22Rv1 (cell line): ENCODE data around the gene DUSP22.

Experiments
- ZFX ChIP-seq: fragments of 450-650 bp; IDR thresholded peaks from 2 replicates; pipeline ENCODE4 v1.6.1; 2017; ENCODE audit warnings: antibody characterized with exemption, borderline replicate concordance
- TF ChIP-seq, protein P1 (sequence below): fragments of 450-650 bp; IDR thresholded peaks from 2 replicates; pipeline ENCODE4 v1.5.1; 2017; ENCODE audit warnings: mild to moderate bottlenecking

DNA sequence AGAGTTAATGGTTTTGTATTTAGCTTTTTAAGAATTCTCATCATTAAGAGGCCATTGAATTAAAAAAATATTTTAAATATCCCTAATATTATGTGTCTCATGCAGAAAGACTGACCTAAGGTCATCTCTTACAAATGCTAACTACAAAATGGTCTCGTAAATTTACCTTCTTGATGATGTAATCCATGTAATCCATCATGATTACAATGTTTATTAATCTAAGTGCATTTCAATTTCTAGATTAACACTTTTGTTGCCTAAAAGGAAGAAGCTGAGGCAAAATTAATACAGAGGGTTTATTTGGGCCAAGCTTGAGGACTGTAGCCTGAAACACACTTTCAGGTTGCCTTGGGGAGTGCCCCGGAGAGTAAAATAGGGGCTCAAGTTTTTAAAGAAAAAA, 18.4 kb downstream of the DUSP22 start:
- TF ChIP-seq, protein P1, sequence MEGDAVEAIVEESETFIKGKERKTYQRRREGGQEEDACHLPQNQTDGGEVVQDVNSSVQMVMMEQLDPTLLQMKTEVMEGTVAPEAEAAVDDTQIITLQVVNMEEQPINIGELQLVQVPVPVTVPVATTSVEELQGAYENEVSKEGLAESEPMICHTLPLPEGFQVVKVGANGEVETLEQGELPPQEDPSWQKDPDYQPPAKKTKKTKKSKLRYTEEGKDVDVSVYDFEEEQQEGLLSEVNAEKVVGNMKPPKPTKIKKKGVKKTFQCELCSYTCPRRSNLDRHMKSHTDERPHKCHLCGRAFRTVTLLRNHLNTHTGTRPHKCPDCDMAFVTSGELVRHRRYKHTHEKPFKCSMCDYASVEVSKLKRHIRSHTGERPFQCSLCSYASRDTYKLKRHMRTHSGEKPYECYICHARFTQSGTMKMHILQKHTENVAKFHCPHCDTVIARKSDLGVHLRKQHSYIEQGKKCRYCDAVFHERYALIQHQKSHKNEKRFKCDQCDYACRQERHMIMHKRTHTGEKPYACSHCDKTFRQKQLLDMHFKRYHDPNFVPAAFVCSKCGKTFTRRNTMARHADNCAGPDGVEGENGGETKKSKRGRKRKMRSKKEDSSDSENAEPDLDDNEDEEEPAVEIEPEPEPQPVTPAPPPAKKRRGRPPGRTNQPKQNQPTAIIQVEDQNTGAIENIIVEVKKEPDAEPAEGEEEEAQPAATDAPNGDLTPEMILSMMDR = no peak
- no peak for TF ChIP-seq ZFX
